Neuron (in vitro differentiated cells): Measurements from ENCODE around the gene ATP13A4.

Experiments used
- H2AFZ ChIP-seq: one replicate; pipeline ENCODE4 v1.6.1; 2013; ENCODE audit warnings: low read depth, mild to moderate bottlenecking, inconsistent platforms, low read length, moderate library complexity
- H3K27me3 ChIP-seq: one replicate; pipeline ENCODE4 v1.6.1; 2013; ENCODE audit warnings: low read length; ENCODE audit not compliant: insufficient read depth
- H3K36me3 ChIP-seq: one replicate; pipeline ENCODE4 v1.6.1; 2013; ENCODE audit warnings: low read length; ENCODE audit not compliant: insufficient read depth
- H3K4me1 ChIP-seq: one replicate; pipeline ENCODE4 v1.6.1; 2013; ENCODE audit warnings: low read length; ENCODE audit not compliant: insufficient read depth
- H3K4me3 ChIP-seq: 2 replicates; pipeline ENCODE4 v1.5.1; 2013; ENCODE audit warnings: mild to moderate bottlenecking, low read length, moderate library complexity
- H3K9me3 ChIP-seq: one replicate; pipeline ENCODE4 v1.6.1; 2013; ENCODE audit warnings: low read length

The ATP13A4 gene

GRCh38 chr3:193396451-193397244 is 158.0 kb downstream of the ATP13A4 start:
- no peak overlapping the region for H2AFZ ChIP-seq
- H3K4me1 ChIP-seq: peaks cover 3% of the 10 kb centered on the region
- no peaks in the 10 kb centered on the region for H3K36me3 ChIP-seq
- no peak overlapping the region for H3K4me3 ChIP-seq
- H3K9me3 ChIP-seq: no peaks in the 10 kb centered on the region
- no peaks in the 10 kb centered on the region for H3K27me3 ChIP-seq

GRCh38 chr3:193391902-193392301 is 162.8 kb downstream of the ATP13A4 start:
- no peaks in the 10 kb centered on the region for H3K36me3 ChIP-seq
- H3K4me1 ChIP-seq: peaks cover 21% of the 10 kb centered on the region
- H3K9me3 ChIP-seq: no peaks in the 10 kb centered on the region
- no peak overlapping the region for H3K4me3 ChIP-seq
- H2AFZ ChIP-seq: no peak overlapping the region
- H3K27me3 ChIP-seq: no peaks in the 10 kb centered on the region

- H3K27me3 ChIP-seq: no peaks in the 10 kb centered on the region
- H3K4me1 ChIP-seq: peaks cover 21% of the 10 kb centered on the region
- H3K36me3 ChIP-seq: no peaks in the 10 kb centered on the region
- no peak overlapping the region for H3K4me3 ChIP-seq
- H2AFZ ChIP-seq: no peak overlapping the region
- H3K9me3 ChIP-seq: no peaks in the 10 kb centered on the region
Measured at GRCh38 chr3:193389335-193389734, 165.4 kb downstream of the ATP13A4 start.

GRCh38 chr3:193388361-193388760 is 166.3 kb downstream of the ATP13A4 start:
- Histone ChIP-seq H3K9me3 (no peaks in the 10 kb centered on the region), H3K4me1 (peaks cover 21% of the 10 kb centered on the region), H3K27me3 (no peaks in the 10 kb centered on the region), H3K4me3 (no peak overlapping the region), H3K36me3 (no peaks in the 10 kb centered on the region), H2AFZ (no peak overlapping the region)

- Histone ChIP-seq H3K36me3 (no peaks in the 10 kb centered on the region), H2AFZ (no peak overlapping the region), H3K9me3 (no peaks in the 10 kb centered on the region), H3K4me3 (no peak overlapping the region), H3K27me3 (no peaks in the 10 kb centered on the region), H3K4me1 (peaks cover 21% of the 10 kb centered on the region)
Measured at GRCh38 chr3:193387596-193387995, 167.1 kb downstream of the ATP13A4 start.

- Histone ChIP-seq H3K9me3 (no peaks in the 10 kb centered on the region), H3K4me1 (peaks cover 2% of the 10 kb centered on the region), H3K27me3 (no peaks in the 10 kb centered on the region), H2AFZ (no peak within 1 kb of the TSS), H3K4me3 (no peak within 1 kb of the TSS), H3K36me3 (no peaks in the 10 kb centered on the region)
Measured at GRCh38 chr3:193378706-193379105, 176.0 kb downstream of the ATP13A4 start, which contains the start of gene ATP13A5. TSS of gene ATP13A5 (minus strand) at chr3:193378753. CDS start at chr3:193378725, 28 bp downstream.

- Histone ChIP-seq H2AFZ (no peak overlapping the region), H3K27me3 (no peaks in the 10 kb centered on the region), H3K9me3 (no peaks in the 10 kb centered on the region), H3K4me3 (no peak overlapping the region), H3K4me1 (peaks cover 2% of the 10 kb centered on the region), H3K36me3 (no peaks in the 10 kb centered on the region)
Measured at GRCh38 chr3:193377591-193377990, 177.1 kb downstream of the ATP13A4 start.

- H3K9me3 ChIP-seq: no peaks in the 10 kb centered on the region
- no peaks in the 10 kb centered on the region for H3K36me3 ChIP-seq
- no peak overlapping the region for H2AFZ ChIP-seq
- H3K27me3 ChIP-seq: no peaks in the 10 kb centered on the region
- H3K4me1 ChIP-seq: peaks cover 2% of the 10 kb centered on the region
- no peak overlapping the region for H3K4me3 ChIP-seq
Measured at GRCh38 chr3:193375614-193376013, 179.1 kb downstream of the ATP13A4 start.

GRCh38 chr3:193372783-193373182 is 181.9 kb downstream of the ATP13A4 start:
- Histone ChIP-seq H3K36me3 (no peaks in the 10 kb centered on the region), H3K27me3 (no peaks in the 10 kb centered on the region), H3K4me1 (peaks cover 2% of the 10 kb centered on the region), H2AFZ (no peak overlapping the region), H3K4me3 (no peak overlapping the region), H3K9me3 (no peaks in the 10 kb centered on the region)

- no peaks in the 10 kb centered on the region for H3K9me3 ChIP-seq
- H3K4me3 ChIP-seq: no peak overlapping the region
- no peak overlapping the region for H2AFZ ChIP-seq
- H3K27me3 ChIP-seq: no peaks in the 10 kb centered on the region
- no peaks in the 10 kb centered on the region for H3K36me3 ChIP-seq
- H3K4me1 ChIP-seq: no peaks in the 10 kb centered on the region
Measured at GRCh38 chr3:193367868-193368267, 186.8 kb downstream of the ATP13A4 start.

GRCh38 chr3:193357291-193357690 is 197.4 kb downstream of the ATP13A4 start:
- Histone ChIP-seq H3K4me1 (no peaks in the 10 kb centered on the region), H3K27me3 (no peaks in the 10 kb centered on the region)

GRCh38 chr3:193354423-193354822 is 200.3 kb downstream of the ATP13A4 start:
- no peak overlapping the region for H3K4me3 ChIP-seq
- H3K27me3 ChIP-seq: no peaks in the 10 kb centered on the region
- no peaks in the 10 kb centered on the region for H3K9me3 ChIP-seq
- no peaks in the 10 kb centered on the region for H3K4me1 ChIP-seq
- H3K36me3 ChIP-seq: no peaks in the 10 kb centered on the region
- H2AFZ ChIP-seq: no peak overlapping the region

More at GRCh38 chr3:193357291-193357690, 197.4 kb downstream of the ATP13A4 start:
- H3K9me3 ChIP-seq: no peaks in the 10 kb centered on the region
- H3K4me3 ChIP-seq: no peak overlapping the region
- H2AFZ ChIP-seq: no peak overlapping the region
- no peaks in the 10 kb centered on the region for H3K36me3 ChIP-seq
